Stomach (tissue), 19 donors: Measurements from ENCODE around the gene CCIN. TPM values are rescaled to one million over a fixed set of nuclear protein-coding genes. Genes with fewer than 3 reads are reported as not detected.

ENCODE experiments used
- DNase-seq, 2 donors: peaks; one replicate each; pipeline versions ENCODE4 v3.0.0 to v3.0.0-alpha.2; 2013 to 2019
- H3K27ac ChIP-seq, 5 donors: fragments of 200-600 bp in 4 of 5; sonication (generic) in 4 of 5; one replicate each; pipeline ENCODE4 v1.5.1; 2013 to 2019; ENCODE audit warnings: mild to moderate bottlenecking in 1 of 5, moderate library complexity in 1 of 5
- H3K27me3 ChIP-seq, 3 donors: fragments of 200-600 bp; sonication (generic); one replicate each; pipeline ENCODE4 v1.5.1; 2017 to 2019; ENCODE audit warnings: mixed run types in 1 of 3
- H3K36me3 ChIP-seq, 4 donors: fragments of 200-600 bp; sonication (generic); 1 replicate in 3 of 4; 2 replicates in 1 of 4; pipeline ENCODE4 v1.5.1; 2016 to 2019
- H3K4me1 ChIP-seq, 4 donors: fragments of 200-600 bp; sonication (generic); one replicate each; pipeline ENCODE4 v1.5.1; 2016 to 2019
- H3K4me3 ChIP-seq, 4 donors: fragments of 200-600 bp; sonication (generic) in 3 of 4; one replicate each; pipeline ENCODE4 v1.5.1; 2016 to 2019; ENCODE audit warnings: mild to moderate bottlenecking in 1 of 4
- H3K9me3 ChIP-seq, 4 donors: fragments of 200-600 bp; sonication (generic); one replicate each; pipeline ENCODE4 v1.5.1; 2016 to 2019
- EP300 ChIP-seq: sonication (generic); formaldehyde crosslinking; IDR thresholded peaks from one replicate; pipeline ENCODE4 v1.6.1; 2017; ENCODE audit warnings: antibody characterized with exemption
- POLR2A ChIP-seq, 4 donors: fragments of 450-650 bp; IDR thresholded peaks; one replicate each; pipeline ENCODE4 v1.6.1; 2016; ENCODE audit warnings: antibody characterized with exemption in 4 of 4, control low read depth in 2 of 4, mild to moderate bottlenecking in 1 of 4, moderate library complexity in 1 of 4
- POLR2AphosphoS5 ChIP-seq, 3 donors: sonication (generic); formaldehyde crosslinking; IDR thresholded peaks; one replicate each; pipeline ENCODE4 v1.6.1; 2016; ENCODE audit warnings: antibody characterized with exemption in 3 of 3
- WGBS, 5 donors: extraction: QIAGEN DNeasy Blood & Tissue Kit in 3 of 5; methylation state at CpG; one replicate each; pipeline versions ENCODE4 v1.1.5 to v1.1.7; 2013 to 2018; 5-methylcytosine and 5-hydroxymethylcytosine counted together
- intact Hi-C: fragments of 100-400 bp; cut with DNase I; formaldehyde crosslinking; loops from one replicate; pipeline ENCODE4 v1.15.1; 2023; ENCODE audit warnings: low total_unique reads
- long read RNA-seq, 10 donors: transcript quantifications; one replicate each; lab custom pipeline, GENCODE V29; 2026
- polyA plus RNA-seq, 3 donors: library from polyadenylated mRNA; stranded (reverse); fragments of 200-250 nt; gene quantifications; one replicate each; pipeline ENCODE4 v1.2.3, GENCODE V29; 2013
- total RNA-seq, 5 donors: library from RNA; depleted of rRNA; stranded (reverse); fragments of >200 nt; gene quantifications; one replicate each; pipeline versions ENCODE4 v1.1.0 to v1.2.3, GENCODE V29; 2014 to 2016
- TF ChIP-seq, protein P1 (sequence below), 7 experiments: fragments of 450-650 bp in 4 of 7; fragments of 200-600 bp in 3 of 7; sonication (generic) in 3 of 7; IDR thresholded peaks; one replicate each; pipeline ENCODE4 v1.5.1; 2016 to 2019; ENCODE audit warnings: antibody characterized with exemption in 7 of 7, control low read depth in 2 of 7, mild to moderate bottlenecking in 1 of 7
- donor health status: healthy with polysubstance abuse.
- donor health status: Bipolar disorder and iron deficiency.
- donor health status: healthy.

The CCIN gene
- 1 to 10 TPM in 2 of 5 donors, under 1 TPM in 1, not detected in 2; 0.45 to 1.3 (median 1.2) TPM for total RNA-seq
- polyA plus RNA-seq, result under 1 TPM in 2 of 3 donors, not detected in 1; 0.08 to 0.31 TPM
- long read RNA-seq, donor 1, result 0 reads
- long read RNA-seq, donor 2, result 0 reads
- long read RNA-seq, donor 3, result 0 reads
- long read RNA-seq, donor 4, result 0 reads
- long read RNA-seq, donor 5, result 0 reads
- long read RNA-seq, donor 6, result 0 reads
- long read RNA-seq, donor 7, result 0 reads
- long read RNA-seq, donor 8, result 0 reads
- long read RNA-seq, donor 9, result 0 reads
- long read RNA-seq, donor 10, result 0 reads

DNA sequence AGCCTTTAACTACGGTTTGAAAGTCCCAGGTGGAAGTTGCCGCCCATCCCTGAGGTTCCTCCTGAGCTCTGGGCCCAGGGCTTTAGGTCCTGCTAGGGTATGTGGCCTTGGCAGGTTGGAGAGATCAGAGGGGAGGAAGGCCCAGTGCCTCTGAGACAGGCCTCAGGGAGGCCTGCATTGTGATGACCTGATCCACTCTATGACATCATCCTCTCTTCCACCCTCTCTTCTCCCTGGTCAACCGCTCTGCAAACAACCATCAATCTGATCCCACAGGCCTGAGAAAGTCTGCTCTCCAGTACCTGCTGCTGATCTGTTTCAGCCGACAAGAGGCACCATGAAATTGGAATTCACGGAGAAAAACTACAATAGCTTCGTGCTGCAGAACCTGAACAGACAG is at the start of gene CCIN:
Gene CCIN (plus strand): TSS at position 223 of the 400 bp plus-strand sequence. CDS start 115 bp downstream, at position 338.
- Histone ChIP-seq H3K4me1 (peaks cover 0 to 30% (median 19%) of the 10 kb centered on the region in 4 donors), H3K9me3 (no peaks in the 10 kb centered on the region), H3K27ac (no peak within 1 kb of the TSS), H3K36me3 (no peaks in the 10 kb centered on the region), H3K4me3 (no peak within 1 kb of the TSS), H3K27me3 (peaks cover 0 to 6% (median 0%) of the 10 kb centered on the region in 3 donors)
- no peak for DNase-seq
- intact Hi-C loops, result no loop called here
- TF ChIP-seq POLR2A (IDR thresholded peaks at IDR 0.05) (no peak), EP300 (no peak), POLR2AphosphoS5 (IDR thresholded peaks at IDR 0.05) (no peak)
- 73 to 87% (median 80%) methylated on average over 6 of the region's 6 CpGs for WGBS, 5 donors

DNA sequence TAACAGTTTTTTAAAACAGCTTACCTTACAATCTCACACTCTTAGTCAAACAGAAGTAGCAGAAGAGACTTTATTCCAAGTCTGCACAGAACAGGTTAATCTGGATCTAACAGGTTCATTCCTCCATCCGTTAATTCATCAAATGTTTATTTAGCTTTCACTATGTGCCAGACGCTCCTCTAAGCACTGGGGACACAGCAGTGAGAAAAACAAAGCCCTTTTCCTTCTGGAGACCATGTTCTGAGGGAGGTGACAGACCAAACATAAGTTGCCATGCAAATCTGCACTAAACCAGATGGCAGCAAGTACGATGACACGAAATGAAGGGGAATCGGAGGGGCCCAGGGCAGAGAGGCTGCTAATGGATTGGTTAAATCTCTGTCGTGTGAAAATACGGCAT is 49.7 kb upstream of the CCIN start:
- H3K9me3 ChIP-seq, result no peaks in the 10 kb centered on the region
- H3K4me3 ChIP-seq, result no peak overlapping the region
- no peak overlapping the region for H3K27ac ChIP-seq
- no peaks in the 10 kb centered on the region for H3K27me3 ChIP-seq
- H3K4me1 ChIP-seq, result no peaks in the 10 kb centered on the region
- WGBS, 5 donors, result 53 to 69% (median 60%) methylated on average over 7 of the region's 7 CpGs
- TF ChIP-seq POLR2AphosphoS5 (IDR thresholded peaks at IDR 0.05) (no peak), EP300 (no peak), POLR2A (IDR thresholded peaks at IDR 0.05) (no peak)
- TF ChIP-seq, protein P1, sequence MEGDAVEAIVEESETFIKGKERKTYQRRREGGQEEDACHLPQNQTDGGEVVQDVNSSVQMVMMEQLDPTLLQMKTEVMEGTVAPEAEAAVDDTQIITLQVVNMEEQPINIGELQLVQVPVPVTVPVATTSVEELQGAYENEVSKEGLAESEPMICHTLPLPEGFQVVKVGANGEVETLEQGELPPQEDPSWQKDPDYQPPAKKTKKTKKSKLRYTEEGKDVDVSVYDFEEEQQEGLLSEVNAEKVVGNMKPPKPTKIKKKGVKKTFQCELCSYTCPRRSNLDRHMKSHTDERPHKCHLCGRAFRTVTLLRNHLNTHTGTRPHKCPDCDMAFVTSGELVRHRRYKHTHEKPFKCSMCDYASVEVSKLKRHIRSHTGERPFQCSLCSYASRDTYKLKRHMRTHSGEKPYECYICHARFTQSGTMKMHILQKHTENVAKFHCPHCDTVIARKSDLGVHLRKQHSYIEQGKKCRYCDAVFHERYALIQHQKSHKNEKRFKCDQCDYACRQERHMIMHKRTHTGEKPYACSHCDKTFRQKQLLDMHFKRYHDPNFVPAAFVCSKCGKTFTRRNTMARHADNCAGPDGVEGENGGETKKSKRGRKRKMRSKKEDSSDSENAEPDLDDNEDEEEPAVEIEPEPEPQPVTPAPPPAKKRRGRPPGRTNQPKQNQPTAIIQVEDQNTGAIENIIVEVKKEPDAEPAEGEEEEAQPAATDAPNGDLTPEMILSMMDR (IDR thresholded peaks at IDR 0.05), result no peak
- intact Hi-C loops, result no loop called here
- H3K36me3 ChIP-seq, result peaks cover 0 to 64% (median 39%) of the 10 kb centered on the region in 4 donors
- peak in 1 of 2 donors; percentile 58 for DNase-seq

DNA sequence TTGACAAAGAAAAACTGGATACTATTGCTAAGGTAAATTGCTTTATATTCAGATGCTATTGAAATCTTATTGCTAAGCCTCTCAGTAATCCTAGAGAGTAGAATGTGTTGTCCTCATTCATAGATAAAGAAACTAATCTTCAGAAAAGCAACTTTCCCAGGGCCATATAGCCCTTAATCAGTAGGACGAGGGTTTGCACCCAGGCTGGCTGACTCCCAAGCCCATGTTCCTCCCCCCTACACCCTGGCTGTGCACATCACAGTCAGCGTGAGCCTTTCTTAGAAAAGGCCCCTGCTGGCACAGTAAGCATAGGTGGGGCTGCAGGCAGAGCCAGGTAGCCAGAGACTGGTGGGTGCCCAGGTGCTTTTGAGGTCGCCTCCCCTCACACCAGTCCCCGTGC is 48.5 kb upstream of the CCIN start:
- DNase-seq, result no peak
- intact Hi-C loops, result no loop called here
- no peaks in the 10 kb centered on the region for H3K9me3 ChIP-seq
- no peaks in the 10 kb centered on the region for H3K4me1 ChIP-seq
- WGBS, 5 donors, result 54 to 75% (median 68%) methylated on average over 4 of the region's 4 CpGs
- H3K27ac ChIP-seq, result no peak overlapping the region
- no peak overlapping the region for H3K4me3 ChIP-seq
- H3K27me3 ChIP-seq, result no peaks in the 10 kb centered on the region
- H3K36me3 ChIP-seq, result peaks cover 0 to 64% (median 40%) of the 10 kb centered on the region in 4 donors
- no peak for TF ChIP-seq EP300
- TF ChIP-seq, protein P1 (IDR thresholded peaks at IDR 0.05), result no peak
- TF ChIP-seq POLR2AphosphoS5 (IDR thresholded peaks at IDR 0.05), result no peak
- TF ChIP-seq POLR2A (IDR thresholded peaks at IDR 0.05), result no peak

DNA sequence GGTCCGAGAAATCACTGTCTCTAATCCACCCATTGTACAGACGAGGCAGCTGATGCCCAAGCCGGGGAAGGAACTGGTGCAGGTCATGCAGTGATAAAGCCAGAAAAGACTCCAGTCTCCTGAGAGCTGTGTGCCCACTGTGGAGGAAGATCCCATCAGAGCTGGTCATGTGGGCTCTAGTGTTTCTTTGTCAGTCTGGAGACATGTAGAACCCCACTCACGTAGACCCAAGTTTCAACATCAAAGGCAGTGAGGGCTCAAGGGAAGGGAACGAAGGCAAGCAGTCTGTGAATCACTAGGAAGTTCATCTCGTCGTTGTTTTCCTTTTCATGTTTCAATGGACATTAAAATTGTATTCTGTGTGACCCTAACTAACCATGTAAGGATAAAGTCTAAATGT is 47.2 kb upstream of the CCIN start:
- no peaks in the 10 kb centered on the region for H3K4me1 ChIP-seq
- intact Hi-C loops, result no loop called here
- H3K9me3 ChIP-seq, result no peaks in the 10 kb centered on the region
- no peak overlapping the region for H3K27ac ChIP-seq
- 83 to 95% (median 90%) methylated on average over 7 of the region's 7 CpGs for WGBS, 5 donors
- H3K4me3 ChIP-seq, result no peak overlapping the region
- no peaks in the 10 kb centered on the region for H3K27me3 ChIP-seq
- peaks cover 0 to 59% (median 39%) of the 10 kb centered on the region in 4 donors for H3K36me3 ChIP-seq
- TF ChIP-seq EP300, result no peak
- no peak for DNase-seq

DNA sequence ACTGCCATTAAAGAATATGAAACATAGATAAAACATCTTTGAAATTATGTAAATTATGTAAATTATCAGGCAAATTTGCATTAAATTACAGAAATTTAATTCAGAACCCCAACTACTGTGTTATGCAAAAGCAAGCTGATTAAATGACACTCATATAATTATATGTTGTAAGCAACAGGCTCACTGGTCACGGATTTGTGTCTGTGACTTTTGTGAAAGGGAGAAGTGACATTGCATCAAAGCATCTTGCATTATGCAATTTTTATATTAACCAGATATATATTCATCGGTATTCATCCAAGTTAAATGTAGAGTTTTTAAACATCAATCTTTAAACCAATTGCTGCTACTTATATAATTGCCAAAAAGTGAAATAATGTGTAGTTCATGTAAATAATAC is 45.7 kb upstream of the CCIN start:
- Histone ChIP-seq H3K36me3 (peaks cover 0 to 43% (median 27%) of the 10 kb centered on the region in 4 donors), H3K9me3 (no peaks in the 10 kb centered on the region), H3K27ac (no peak overlapping the region), H3K4me3 (no peak overlapping the region), H3K4me1 (peaks cover 0 to 10% (median 0%) of the 10 kb centered on the region in 4 donors), H3K27me3 (no peaks in the 10 kb centered on the region)
- 90 to 95% (median 92%) methylated on average over 2 of the region's 2 CpGs for WGBS, 5 donors
- TF ChIP-seq EP300 (no peak), POLR2A (IDR thresholded peaks at IDR 0.05) (no peak), POLR2AphosphoS5 (IDR thresholded peaks at IDR 0.05) (no peak)
- TF ChIP-seq, protein P1 (IDR thresholded peaks at IDR 0.05), result no peak
- intact Hi-C loops, result no loop called here
- DNase-seq, result no peak
